SK-N-SH treated with all-trans-retinoic acid at 6 μM for 48 hours (cell line): Measurements from ENCODE around the gene SOX8.

Experiments
- ATAC-seq: fragments of 200-7000 bp; cut with Tn5 transposase; 3 replicates; pipeline ENCODE4 v1.9.1; 2020; ENCODE audit warnings: mild to moderate bottlenecking, moderate library complexity
- ARNTL ChIP-seq: fragments of 450-650 bp; formaldehyde crosslinking; IDR thresholded peaks from 2 replicates; pipeline ENCODE4 v1.5.0; 2020; ENCODE audit warnings: low read depth, mild to moderate bottlenecking, moderate library complexity, borderline replicate concordance
- BACH2 ChIP-seq: fragments of 250-450 bp; sonication (Bioruptor Pico); IDR thresholded peaks from 2 replicates; pipeline ENCODE4 v1.9.0; 2021; ENCODE audit warnings: mild to moderate bottlenecking, borderline replicate concordance
- CREB5 ChIP-seq: fragments of 250-450 bp; sonication (Bioruptor Pico); IDR thresholded peaks from 2 replicates; pipeline ENCODE4 v1.5.1; 2020; ENCODE audit warnings: low read depth, mild to moderate bottlenecking, moderate library complexity
- CSDC2 ChIP-seq: fragments of 250-450 bp; sonication (Bioruptor Pico); IDR thresholded peaks from 2 replicates; pipeline ENCODE4 v1.5.0; 2020; ENCODE audit warnings: mild to moderate bottlenecking, moderate library complexity
- ESRRG ChIP-seq: fragments of 250-450 bp; sonication (Bioruptor Pico); IDR thresholded peaks from 2 replicates; pipeline ENCODE4 v1.6.1; 2021; ENCODE audit warnings: mild to moderate bottlenecking
- GLIS3 ChIP-seq: fragments of 250-450 bp; sonication (Bioruptor Pico); IDR thresholded peaks from 2 replicates; pipeline ENCODE4 v1.5.0; 2020; ENCODE audit warnings: mild to moderate bottlenecking, moderate library complexity
- ISL1 ChIP-seq: fragments of 250-450 bp; sonication (Bioruptor Pico); IDR thresholded peaks from 2 replicates; pipeline ENCODE4 v2.1.2; 2022; ENCODE audit warnings: mild to moderate bottlenecking, moderate library complexity
- OSR1 ChIP-seq: fragments of 250-450 bp; sonication (Bioruptor Pico); IDR thresholded peaks from 2 replicates; pipeline ENCODE4 v1.8.0; 2022; ENCODE audit warnings: moderate library complexity, mild to moderate bottlenecking, inconsistent platforms
- PATZ1 ChIP-seq: fragments of 250-450 bp; sonication (Bioruptor Pico); IDR thresholded peaks from 2 replicates; pipeline ENCODE4 v1.8.0; 2020; ENCODE audit warnings: mild to moderate bottlenecking, moderate library complexity, borderline replicate concordance
- POU6F1 ChIP-seq: fragments of 250-450 bp; sonication (Bioruptor Pico); IDR thresholded peaks from 2 replicates; pipeline ENCODE4 v1.8.0; 2021; ENCODE audit warnings: low read depth, mild to moderate bottlenecking, moderate library complexity, borderline replicate concordance
- PPARA ChIP-seq: fragments of 250-450 bp; sonication (Bioruptor Pico); IDR thresholded peaks from 2 replicates; pipeline ENCODE4 v1.5.0; 2020; ENCODE audit warnings: mild to moderate bottlenecking, borderline replicate concordance
- RARB ChIP-seq: fragments of 250-450 bp; sonication (Bioruptor Pico); IDR thresholded peaks from 2 replicates; pipeline ENCODE4 v1.8.0; 2021; ENCODE audit warnings: mild to moderate bottlenecking, moderate library complexity
- SNAI2 ChIP-seq: fragments of 250-450 bp; sonication (Bioruptor Pico); IDR thresholded peaks from 2 replicates; pipeline ENCODE4 v1.5.0; 2020; ENCODE audit warnings: mild to moderate bottlenecking, moderate library complexity
- TCF4 ChIP-seq: fragments of 250-450 bp; sonication (Bioruptor Pico); IDR thresholded peaks from 2 replicates; pipeline ENCODE4 v1.8.0; 2021; ENCODE audit warnings: mild to moderate bottlenecking, moderate library complexity, borderline replicate concordance
- TOX ChIP-seq: fragments of 250-450 bp; sonication (Bioruptor Pico); IDR thresholded peaks from 2 replicates; pipeline ENCODE4 v1.8.0; 2021; ENCODE audit warnings: mild to moderate bottlenecking, moderate library complexity, borderline replicate concordance
- TSHZ2 ChIP-seq: fragments of 250-450 bp; sonication (Bioruptor Pico); IDR thresholded peaks from 2 replicates; pipeline ENCODE4 v1.5.0; 2020; ENCODE audit warnings: mild to moderate bottlenecking, moderate library complexity
- ZC3H10 ChIP-seq: fragments of 250-450 bp; sonication (Bioruptor Pico); IDR thresholded peaks from 2 replicates; pipeline ENCODE4 v1.5.1; 2021; ENCODE audit warnings: mild to moderate bottlenecking, moderate library complexity
- ZFP3 ChIP-seq: fragments of 250-450 bp; sonication (Bioruptor Pico); IDR thresholded peaks from 2 replicates; pipeline ENCODE4 v1.5.0; 2020; ENCODE audit warnings: mild to moderate bottlenecking, moderate library complexity
- ZFP30 ChIP-seq: fragments of 450-650 bp; formaldehyde crosslinking; IDR thresholded peaks from 2 replicates; pipeline ENCODE4 v1.5.0; 2022; ENCODE audit warnings: mild to moderate bottlenecking, moderate library complexity
- ZNF565 ChIP-seq: fragments of 450-650 bp; formaldehyde crosslinking; conservative IDR thresholded peaks from 2 replicates; pipeline ENCODE4 v1.5.0; 2020; ENCODE audit warnings: low read depth, mild to moderate bottlenecking, moderate library complexity
- ZNF70 ChIP-seq: fragments of 450-650 bp; formaldehyde crosslinking; IDR thresholded peaks from 2 replicates; pipeline ENCODE4 v1.5.0; 2020; ENCODE audit warnings: mild to moderate bottlenecking, moderate library complexity
- ZNF8 ChIP-seq: fragments of 450-650 bp; formaldehyde crosslinking; IDR thresholded peaks from 2 replicates; pipeline ENCODE4 v1.5.0; 2020; ENCODE audit warnings: mild to moderate bottlenecking, moderate library complexity

The SOX8 gene

GRCh38 chr16:964356-965035 lies 17.1 kb upstream of the SOX8 start (continued):
- TF ChIP-seq ZNF565 (CRISPR knock-in tag) (no peak), PATZ1 (no peak), ZNF70 (no peak), ESRRG (CRISPR knock-in tag) (no peak)

GRCh38 chr16:965036-965395 lies 16.6 kb upstream of the SOX8 start:
- TF ChIP-seq ARNTL (no peak), ESRRG (CRISPR knock-in tag) (no peak), TSHZ2 (no peak), RARB (CRISPR knock-in tag) (no peak), POU6F1 (CRISPR knock-in tag) (no peak), CREB5 (CRISPR knock-in tag) (no peak), ZFP3 (CRISPR knock-in tag) (no peak), PPARA (CRISPR knock-in tag) (no peak), OSR1 (no peak), TCF4 (CRISPR knock-in tag) (no peak), ISL1 (CRISPR knock-in tag) (no peak), CSDC2 (CRISPR knock-in tag) (no peak), GLIS3 (CRISPR knock-in tag) (no peak), ZFP30 (no peak)
- TF ChIP-seq, all 23 proteins: peak for 0
- no peak for ATAC-seq

GRCh38 chr16:965487-965886 lies 16.1 kb upstream of the SOX8 start:
- TF ChIP-seq ESRRG (CRISPR knock-in tag) (no peak), ZNF565 (CRISPR knock-in tag) (no peak), RARB (CRISPR knock-in tag) (no peak), ZFP30 (no peak), BACH2 (CRISPR knock-in tag) (no peak), POU6F1 (CRISPR knock-in tag) (no peak), CSDC2 (CRISPR knock-in tag) (no peak), ARNTL (no peak), ZNF8 (CRISPR knock-in tag) (no peak), GLIS3 (CRISPR knock-in tag) (no peak), ZNF70 (no peak), PATZ1 (no peak), ZC3H10 (CRISPR knock-in tag) (no peak), ZFP3 (CRISPR knock-in tag) (no peak), TCF4 (CRISPR knock-in tag) (no peak), TOX (CRISPR knock-in tag) (no peak), SNAI2 (no peak)
- no peak for ATAC-seq
